Measurements from ENCODE around the gene TSPAN5.

The TSPAN5 gene

GRCh38 chr4:98502624-98503023 is 155.8 kb downstream of the TSPAN5 start:
- peaks cover 3% of the 10 kb centered on the region for H3K9me3 Mint-ChIP-seq
- H3K4me3 Mint-ChIP-seq: no peak overlapping the region
- no peaks in the 10 kb centered on the region for H3K27me3 Mint-ChIP-seq (ENCODE audit: low read depth)
- peaks cover 51% of the 10 kb centered on the region for H3K36me3 Mint-ChIP-seq (ENCODE audit: low read depth)
- H3K4me1 Mint-ChIP-seq (ENCODE audit: low read depth): peaks cover 40% of the 10 kb centered on the region
- no peak overlapping the region for H3K27ac Mint-ChIP-seq

DNA sequence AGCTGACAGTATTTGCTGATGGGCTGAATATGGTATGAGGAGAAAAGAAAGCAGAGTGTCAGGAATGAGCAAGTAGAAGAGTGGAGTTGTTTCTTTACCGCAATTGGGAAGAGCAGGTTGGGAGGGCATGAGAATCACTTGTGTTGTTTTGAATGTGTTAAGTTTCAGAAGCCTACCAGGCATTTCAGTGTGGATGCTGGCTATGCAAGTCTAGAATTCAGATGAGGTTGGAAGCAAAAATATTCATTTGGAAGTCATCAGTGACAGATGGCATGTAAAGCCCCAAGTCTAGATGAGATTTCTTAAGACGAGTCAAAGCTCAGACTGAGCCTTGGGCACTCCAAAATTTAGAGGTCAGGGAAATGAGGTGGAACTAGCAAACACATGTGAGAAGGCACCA is 156.4 kb downstream of the TSPAN5 start:
- peaks cover 50% of the 10 kb centered on the region for H3K36me3 Mint-ChIP-seq (ENCODE audit: low read depth)
- H3K9me3 Mint-ChIP-seq: peaks cover 3% of the 10 kb centered on the region
- peaks cover 40% of the 10 kb centered on the region for H3K4me1 Mint-ChIP-seq (ENCODE audit: low read depth)
- no peaks in the 10 kb centered on the region for H3K27me3 Mint-ChIP-seq (ENCODE audit: low read depth)
- H3K4me3 Mint-ChIP-seq: no peak overlapping the region
- no peak overlapping the region for H3K27ac Mint-ChIP-seq

- no peaks in the 10 kb centered on the region for H3K27me3 Mint-ChIP-seq (ENCODE audit: low read depth)
- H3K4me1 Mint-ChIP-seq (ENCODE audit: low read depth): peaks cover 40% of the 10 kb centered on the region
- H3K9me3 Mint-ChIP-seq: peaks cover 3% of the 10 kb centered on the region
- H3K27ac Mint-ChIP-seq: no peak overlapping the region
- peaks cover 44% of the 10 kb centered on the region for H3K36me3 Mint-ChIP-seq (ENCODE audit: low read depth)
- H3K4me3 Mint-ChIP-seq: no peak overlapping the region
Measured at GRCh38 chr4:98501383-98501782, 157.0 kb downstream of the TSPAN5 start.

DNA sequence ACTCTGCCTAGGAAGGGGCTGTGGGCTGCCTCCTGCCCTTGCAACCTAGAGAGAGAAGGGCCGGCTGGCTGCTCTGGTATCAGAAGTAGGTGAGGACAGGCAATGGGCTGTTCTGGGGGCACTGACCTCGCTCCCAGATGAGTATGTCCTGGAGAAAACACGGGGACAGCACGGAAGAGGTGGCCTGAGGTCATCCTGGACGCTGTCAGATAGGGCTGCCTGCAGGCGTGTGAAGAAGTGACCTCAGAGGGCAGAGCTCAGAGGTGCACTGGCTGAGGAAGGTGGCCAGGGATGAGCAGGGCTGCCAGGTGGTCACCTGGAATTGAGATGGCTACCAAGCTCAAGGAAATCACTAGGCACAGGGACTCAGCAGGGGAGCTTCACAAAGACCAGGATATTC is 159.6 kb downstream of the TSPAN5 start:
- Mint-ChIP-seq H3K27ac (no peak overlapping the region), H3K4me1 (ENCODE audit: low read depth) (peaks cover 37% of the 10 kb centered on the region), H3K36me3 (ENCODE audit: low read depth) (peaks cover 33% of the 10 kb centered on the region), H3K27me3 (ENCODE audit: low read depth) (no peaks in the 10 kb centered on the region), H3K4me3 (no peak overlapping the region), H3K9me3 (peaks cover 3% of the 10 kb centered on the region)

DNA sequence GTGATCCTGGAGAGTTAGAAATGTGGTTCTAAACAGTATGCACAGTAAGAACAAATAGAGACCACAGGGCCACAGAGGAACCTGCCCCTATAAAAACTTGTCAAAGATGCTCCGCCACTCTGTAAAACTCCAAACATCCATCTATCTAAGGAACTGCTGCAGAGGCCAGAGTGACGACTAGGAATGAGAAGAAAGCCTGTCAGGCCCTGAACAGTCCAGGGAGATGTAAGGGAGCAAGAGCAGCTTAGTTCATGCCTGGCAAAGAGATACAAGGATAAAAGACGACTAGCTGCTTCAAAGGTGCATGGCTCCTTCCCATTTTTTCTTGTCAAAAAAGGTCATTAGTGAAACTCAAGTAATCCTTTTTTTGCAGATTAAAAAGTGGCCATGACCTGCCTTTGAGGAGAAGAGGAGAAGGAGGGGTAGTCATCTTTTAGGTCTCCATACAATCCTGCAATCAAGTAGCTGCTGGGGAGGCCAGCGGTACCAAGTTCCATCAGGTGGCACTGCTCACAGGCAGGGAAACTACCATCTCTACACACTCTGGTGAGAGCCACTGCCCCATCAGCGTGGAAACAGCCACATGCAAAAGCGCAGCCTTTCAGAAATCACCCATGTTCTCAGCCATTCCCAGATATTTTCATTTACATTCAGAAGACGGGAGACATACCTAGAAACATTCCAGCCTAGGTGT is 162.1 kb downstream of the TSPAN5 start:
- Mint-ChIP-seq H3K4me3 (no peak overlapping the region), H3K9me3 (peaks cover 2% of the 10 kb centered on the region), H3K27me3 (ENCODE audit: low read depth) (no peaks in the 10 kb centered on the region), H3K4me1 (ENCODE audit: low read depth) (peaks cover 43% of the 10 kb centered on the region), H3K36me3 (ENCODE audit: low read depth) (peaks cover 16% of the 10 kb centered on the region), H3K27ac (no peak overlapping the region)

- Mint-ChIP-seq H3K4me1 (ENCODE audit: low read depth) (peaks cover 45% of the 10 kb centered on the region), H3K9me3 (no peaks in the 10 kb centered on the region)
Measured at GRCh38 chr4:98493296-98493695, 165.1 kb downstream of the TSPAN5 start.

DNA sequence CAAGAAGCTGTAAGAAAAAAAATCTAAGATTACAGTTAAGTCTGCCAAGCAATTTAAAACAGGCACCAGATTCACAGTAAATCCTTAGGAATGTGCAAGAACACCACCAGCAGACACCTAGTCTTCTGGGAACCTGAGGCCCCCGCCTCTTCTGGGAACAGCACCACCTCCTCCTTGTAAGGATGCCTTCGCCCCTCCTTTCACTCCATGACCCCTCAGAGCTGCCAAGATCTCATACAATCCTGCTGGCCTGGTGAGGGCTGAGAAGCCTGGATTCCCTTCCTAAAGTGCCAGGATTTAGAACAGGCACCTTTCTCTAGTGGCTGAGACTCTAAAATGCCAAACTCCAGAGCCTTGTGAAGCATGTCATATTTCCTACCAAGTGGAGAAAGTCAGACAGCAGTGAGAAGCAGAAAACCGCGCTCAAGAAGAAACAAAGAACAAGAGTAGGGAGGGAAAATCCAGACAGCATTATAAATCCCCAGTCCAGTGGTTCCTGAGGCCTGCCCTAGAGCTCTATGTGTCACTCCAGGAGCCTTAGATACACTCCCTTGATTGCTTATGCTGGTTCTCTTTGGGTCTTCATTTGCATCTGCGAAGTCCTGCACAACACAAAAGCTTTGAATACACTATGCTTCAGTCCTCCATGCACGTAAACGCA is 166.4 kb downstream of the TSPAN5 start:
- Mint-ChIP-seq H3K9me3 (no peaks in the 10 kb centered on the region), H3K27ac (peak overlapping the region; percentile 63)

More at GRCh38 chr4:98493296-98493695, 165.1 kb downstream of the TSPAN5 start:
- Mint-ChIP-seq H3K27me3 (ENCODE audit: low read depth) (no peaks in the 10 kb centered on the region), H3K27ac (peak overlapping the region; percentile 57), H3K36me3 (ENCODE audit: low read depth) (peaks cover 13% of the 10 kb centered on the region), H3K4me3 (peak overlapping the region; percentile 6)

GRCh38 chr4:98490251-98490650 is 168.2 kb downstream of the TSPAN5 start:
- Mint-ChIP-seq H3K9me3 (no peaks in the 10 kb centered on the region), H3K27ac (no peak overlapping the region), H3K4me3 (no peak overlapping the region), H3K36me3 (ENCODE audit: low read depth) (peaks cover 15% of the 10 kb centered on the region), H3K27me3 (ENCODE audit: low read depth) (no peaks in the 10 kb centered on the region), H3K4me1 (ENCODE audit: low read depth) (peaks cover 58% of the 10 kb centered on the region)

More for the DNA sequence above, 166.4 kb downstream of the TSPAN5 start:
- Mint-ChIP-seq H3K27me3 (ENCODE audit: low read depth) (no peaks in the 10 kb centered on the region), H3K36me3 (ENCODE audit: low read depth) (peaks cover 12% of the 10 kb centered on the region), H3K4me3 (no peak overlapping the region), H3K4me1 (ENCODE audit: low read depth) (peaks cover 44% of the 10 kb centered on the region)

- peak overlapping the region; percentile 13 for H3K4me3 Mint-ChIP-seq
- H3K27ac Mint-ChIP-seq: peak overlapping the region; percentile 10
- peaks cover 20% of the 10 kb centered on the region for H3K36me3 Mint-ChIP-seq (ENCODE audit: low read depth)
- no peaks in the 10 kb centered on the region for H3K9me3 Mint-ChIP-seq
- H3K4me1 Mint-ChIP-seq (ENCODE audit: low read depth): peaks cover 63% of the 10 kb centered on the region
- no peaks in the 10 kb centered on the region for H3K27me3 Mint-ChIP-seq (ENCODE audit: low read depth)
Measured at GRCh38 chr4:98485816-98486345, 172.5 kb downstream of the TSPAN5 start.

DNA sequence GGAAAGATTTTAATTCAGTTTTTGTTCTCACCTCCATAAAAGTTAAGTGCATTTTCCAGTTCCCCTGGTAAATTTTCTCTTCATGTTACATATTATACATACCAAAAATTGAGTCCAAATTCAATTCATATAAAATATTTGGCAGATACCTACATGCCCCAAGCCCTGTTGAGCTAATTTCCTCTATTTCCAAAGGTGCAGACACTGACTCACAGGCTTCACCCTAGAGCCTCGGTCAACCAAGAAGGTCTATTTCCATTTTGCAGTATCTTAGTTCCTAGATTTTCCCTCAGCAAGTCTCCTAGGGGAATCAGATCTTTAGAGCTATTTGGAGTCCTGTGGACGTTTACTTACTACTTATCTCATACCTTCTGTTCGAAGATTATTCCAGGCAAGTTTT is 174.4 kb downstream of the TSPAN5 start:
- Mint-ChIP-seq H3K36me3 (ENCODE audit: low read depth) (peaks cover 18% of the 10 kb centered on the region), H3K9me3 (no peaks in the 10 kb centered on the region), H3K4me3 (no peak overlapping the region), H3K27me3 (ENCODE audit: low read depth) (no peaks in the 10 kb centered on the region), H3K27ac (peak overlapping the region; percentile 97), H3K4me1 (ENCODE audit: low read depth) (peaks cover 80% of the 10 kb centered on the region)

GRCh38 chr4:98482847-98483806 is 175.3 kb downstream of the TSPAN5 start:
- Mint-ChIP-seq H3K36me3 (ENCODE audit: low read depth) (peaks cover 22% of the 10 kb centered on the region), H3K27me3 (ENCODE audit: low read depth) (no peaks in the 10 kb centered on the region), H3K4me1 (ENCODE audit: low read depth) (peaks cover 79% of the 10 kb centered on the region), H3K27ac (peak overlapping the region; percentile 97), H3K9me3 (no peaks in the 10 kb centered on the region), H3K4me3 (peak overlapping the region; percentile 72)

- Mint-ChIP-seq H3K36me3 (ENCODE audit: low read depth) (peaks cover 23% of the 10 kb centered on the region), H3K27ac (peak overlapping the region; percentile 97), H3K4me1 (ENCODE audit: low read depth) (peaks cover 77% of the 10 kb centered on the region), H3K27me3 (ENCODE audit: low read depth) (no peaks in the 10 kb centered on the region), H3K4me3 (peak overlapping the region; percentile 56), H3K9me3 (no peaks in the 10 kb centered on the region)
Measured at GRCh38 chr4:98482503-98482846, 175.9 kb downstream of the TSPAN5 start.

- Mint-ChIP-seq H3K27ac (peak overlapping the region; percentile 75), H3K4me3 (no peak overlapping the region), H3K9me3 (no peaks in the 10 kb centered on the region), H3K4me1 (ENCODE audit: low read depth) (peaks cover 77% of the 10 kb centered on the region), H3K36me3 (ENCODE audit: low read depth) (peaks cover 29% of the 10 kb centered on the region), H3K27me3 (ENCODE audit: low read depth) (no peaks in the 10 kb centered on the region)
Measured at GRCh38 chr4:98481167-98481566, 177.2 kb downstream of the TSPAN5 start.

GRCh38 chr4:98480535-98480934 is 177.9 kb downstream of the TSPAN5 start:
- Mint-ChIP-seq H3K9me3 (no peaks in the 10 kb centered on the region), H3K27me3 (ENCODE audit: low read depth) (no peaks in the 10 kb centered on the region), H3K4me3 (no peak overlapping the region), H3K4me1 (ENCODE audit: low read depth) (peaks cover 71% of the 10 kb centered on the region), H3K36me3 (ENCODE audit: low read depth) (peaks cover 33% of the 10 kb centered on the region), H3K27ac (peak overlapping the region; percentile 50)
